HEK293 (cell line): ENCODE results near the gene CLIC4.

Experiments used
- SETDB1 ChIP-seq: IDR thresholded peaks from one replicate; pipeline ENCODE4 v1.6.1; 2017; ENCODE audit warnings: mild to moderate bottlenecking, low read length, moderate library complexity, mixed read lengths; ENCODE audit not compliant: insufficient read length
- ZNF146 ChIP-seq: fragments of 450-650 bp; formaldehyde crosslinking; IDR thresholded peaks from 2 replicates; pipeline ENCODE4 v1.5.1; 2016; ENCODE audit warnings: missing biosample characterization, missing genetic modification characterization
- ZNF416 ChIP-seq: fragments of 450-650 bp; formaldehyde crosslinking; IDR thresholded peaks from 2 replicates; pipeline ENCODE4 v1.5.1; 2016; ENCODE audit warnings: missing biosample characterization, missing genetic modification characterization
- ZNF707 ChIP-seq: fragments of 450-650 bp; formaldehyde crosslinking; IDR thresholded peaks from 2 replicates; pipeline ENCODE4 v1.5.1; 2016; ENCODE audit warnings: missing biosample characterization, missing genetic modification characterization
- ZNF76 ChIP-seq: fragments of 450-650 bp; formaldehyde crosslinking; IDR thresholded peaks from 2 replicates; pipeline ENCODE4; 2016; ENCODE audit warnings: low read depth, missing biosample characterization, missing genetic modification characterization, borderline replicate concordance
- TF ChIP-seq, protein P1 (sequence below): fragments of 450-650 bp; formaldehyde crosslinking; IDR thresholded peaks from 2 replicates; pipeline ENCODE4 v1.5.1; 2016; ENCODE audit warnings: missing biosample characterization, missing genetic modification characterization
- TF ChIP-seq, protein P2 (sequence below): fragments of 450-650 bp; formaldehyde crosslinking; IDR thresholded peaks from 2 replicates; pipeline ENCODE4 v1.5.1; 2016; ENCODE audit warnings: missing biosample characterization, missing genetic modification characterization, low read depth
- TF ChIP-seq, protein P3 (sequence below): fragments of 450-650 bp; formaldehyde crosslinking; IDR thresholded peaks from 2 replicates; pipeline ENCODE4 v1.5.1; 2017; ENCODE audit warnings: missing biosample characterization, missing genetic modification characterization
- TF ChIP-seq, protein P4 (sequence below): fragments of 450-650 bp; formaldehyde crosslinking; IDR thresholded peaks from 2 replicates; pipeline ENCODE4 v1.5.1; 2016; ENCODE audit warnings: missing biosample characterization, missing genetic modification characterization
- TF ChIP-seq, protein P5 (sequence below): fragments of 450-650 bp; formaldehyde crosslinking; IDR thresholded peaks from 2 replicates; pipeline ENCODE4 v1.5.1; 2016; ENCODE audit warnings: missing biosample characterization, missing genetic modification characterization, borderline replicate concordance

DNA sequence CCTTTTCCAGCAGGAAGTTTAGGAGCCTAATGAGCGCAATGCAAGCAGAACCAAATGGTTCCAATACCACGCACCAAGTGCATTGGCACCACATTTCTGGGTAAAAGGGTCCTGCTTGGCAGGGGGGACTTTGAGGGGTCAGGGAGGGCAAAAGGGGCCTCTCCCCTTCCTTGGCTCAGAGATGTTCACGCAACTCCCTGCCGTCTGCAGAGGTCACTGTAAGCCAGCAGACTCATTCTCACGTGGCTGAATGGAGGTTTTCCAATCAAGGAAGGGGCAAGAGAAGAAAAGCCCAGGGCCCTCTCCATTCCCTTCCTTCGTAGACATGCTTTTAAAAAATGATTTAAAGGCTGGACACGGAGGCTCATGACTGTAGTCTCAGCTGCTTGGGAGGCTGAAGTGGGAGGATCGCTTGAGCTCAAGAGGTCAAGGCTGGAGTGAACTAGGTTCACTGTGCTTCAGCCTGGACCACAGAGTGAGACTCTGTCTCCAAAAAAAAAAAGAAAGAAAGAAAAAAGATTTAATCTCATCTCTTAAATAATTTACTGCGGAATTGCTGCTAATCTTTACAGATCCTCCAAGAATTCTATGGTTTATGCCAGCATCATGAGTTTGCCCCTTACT is 104.5 kb downstream of the CLIC4 start:
- TF ChIP-seq, protein P1, sequence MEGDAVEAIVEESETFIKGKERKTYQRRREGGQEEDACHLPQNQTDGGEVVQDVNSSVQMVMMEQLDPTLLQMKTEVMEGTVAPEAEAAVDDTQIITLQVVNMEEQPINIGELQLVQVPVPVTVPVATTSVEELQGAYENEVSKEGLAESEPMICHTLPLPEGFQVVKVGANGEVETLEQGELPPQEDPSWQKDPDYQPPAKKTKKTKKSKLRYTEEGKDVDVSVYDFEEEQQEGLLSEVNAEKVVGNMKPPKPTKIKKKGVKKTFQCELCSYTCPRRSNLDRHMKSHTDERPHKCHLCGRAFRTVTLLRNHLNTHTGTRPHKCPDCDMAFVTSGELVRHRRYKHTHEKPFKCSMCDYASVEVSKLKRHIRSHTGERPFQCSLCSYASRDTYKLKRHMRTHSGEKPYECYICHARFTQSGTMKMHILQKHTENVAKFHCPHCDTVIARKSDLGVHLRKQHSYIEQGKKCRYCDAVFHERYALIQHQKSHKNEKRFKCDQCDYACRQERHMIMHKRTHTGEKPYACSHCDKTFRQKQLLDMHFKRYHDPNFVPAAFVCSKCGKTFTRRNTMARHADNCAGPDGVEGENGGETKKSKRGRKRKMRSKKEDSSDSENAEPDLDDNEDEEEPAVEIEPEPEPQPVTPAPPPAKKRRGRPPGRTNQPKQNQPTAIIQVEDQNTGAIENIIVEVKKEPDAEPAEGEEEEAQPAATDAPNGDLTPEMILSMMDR (tag by site-specific recombination): peak; percentile 55; the same call in 1 of the 2 replicates
- TF ChIP-seq, protein P2, sequence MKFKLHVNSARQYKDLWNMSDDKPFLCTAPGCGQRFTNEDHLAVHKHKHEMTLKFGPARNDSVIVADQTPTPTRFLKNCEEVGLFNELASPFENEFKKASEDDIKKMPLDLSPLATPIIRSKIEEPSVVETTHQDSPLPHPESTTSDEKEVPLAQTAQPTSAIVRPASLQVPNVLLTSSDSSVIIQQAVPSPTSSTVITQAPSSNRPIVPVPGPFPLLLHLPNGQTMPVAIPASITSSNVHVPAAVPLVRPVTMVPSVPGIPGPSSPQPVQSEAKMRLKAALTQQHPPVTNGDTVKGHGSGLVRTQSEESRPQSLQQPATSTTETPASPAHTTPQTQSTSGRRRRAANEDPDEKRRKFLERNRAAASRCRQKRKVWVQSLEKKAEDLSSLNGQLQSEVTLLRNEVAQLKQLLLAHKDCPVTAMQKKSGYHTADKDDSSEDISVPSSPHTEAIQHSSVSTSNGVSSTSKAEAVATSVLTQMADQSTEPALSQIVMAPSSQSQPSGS (tag by site-specific recombination): no peak
- TF ChIP-seq, protein P3, sequence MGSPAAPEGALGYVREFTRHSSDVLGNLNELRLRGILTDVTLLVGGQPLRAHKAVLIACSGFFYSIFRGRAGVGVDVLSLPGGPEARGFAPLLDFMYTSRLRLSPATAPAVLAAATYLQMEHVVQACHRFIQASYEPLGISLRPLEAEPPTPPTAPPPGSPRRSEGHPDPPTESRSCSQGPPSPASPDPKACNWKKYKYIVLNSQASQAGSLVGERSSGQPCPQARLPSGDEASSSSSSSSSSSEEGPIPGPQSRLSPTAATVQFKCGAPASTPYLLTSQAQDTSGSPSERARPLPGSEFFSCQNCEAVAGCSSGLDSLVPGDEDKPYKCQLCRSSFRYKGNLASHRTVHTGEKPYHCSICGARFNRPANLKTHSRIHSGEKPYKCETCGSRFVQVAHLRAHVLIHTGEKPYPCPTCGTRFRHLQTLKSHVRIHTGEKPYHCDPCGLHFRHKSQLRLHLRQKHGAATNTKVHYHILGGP: no peak
- TF ChIP-seq SETDB1: no peak
- no peak for TF ChIP-seq ZNF146
- no peak for TF ChIP-seq ZNF416 (tag by site-specific recombination)
- TF ChIP-seq ZNF707 (tag by site-specific recombination): no peak
- TF ChIP-seq ZNF76 (tag by site-specific recombination): no peak
- TF ChIP-seq, protein P4, sequence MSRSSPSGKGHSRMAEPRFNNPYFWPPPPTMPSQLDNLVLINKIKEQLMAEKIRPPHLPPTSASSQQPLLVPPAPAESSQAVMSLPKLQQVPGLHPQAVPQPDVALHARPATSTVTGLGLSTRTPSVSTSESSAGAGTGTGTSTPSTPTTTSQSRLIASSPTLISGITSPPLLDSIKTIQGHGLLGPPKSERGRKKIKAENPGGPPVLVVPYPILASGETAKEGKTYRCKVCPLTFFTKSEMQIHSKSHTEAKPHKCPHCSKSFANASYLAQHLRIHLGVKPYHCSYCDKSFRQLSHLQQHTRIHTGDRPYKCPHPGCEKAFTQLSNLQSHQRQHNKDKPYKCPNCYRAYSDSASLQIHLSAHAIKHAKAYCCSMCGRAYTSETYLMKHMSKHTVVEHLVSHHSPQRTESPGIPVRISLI: no peak
- TF ChIP-seq, protein P5, sequence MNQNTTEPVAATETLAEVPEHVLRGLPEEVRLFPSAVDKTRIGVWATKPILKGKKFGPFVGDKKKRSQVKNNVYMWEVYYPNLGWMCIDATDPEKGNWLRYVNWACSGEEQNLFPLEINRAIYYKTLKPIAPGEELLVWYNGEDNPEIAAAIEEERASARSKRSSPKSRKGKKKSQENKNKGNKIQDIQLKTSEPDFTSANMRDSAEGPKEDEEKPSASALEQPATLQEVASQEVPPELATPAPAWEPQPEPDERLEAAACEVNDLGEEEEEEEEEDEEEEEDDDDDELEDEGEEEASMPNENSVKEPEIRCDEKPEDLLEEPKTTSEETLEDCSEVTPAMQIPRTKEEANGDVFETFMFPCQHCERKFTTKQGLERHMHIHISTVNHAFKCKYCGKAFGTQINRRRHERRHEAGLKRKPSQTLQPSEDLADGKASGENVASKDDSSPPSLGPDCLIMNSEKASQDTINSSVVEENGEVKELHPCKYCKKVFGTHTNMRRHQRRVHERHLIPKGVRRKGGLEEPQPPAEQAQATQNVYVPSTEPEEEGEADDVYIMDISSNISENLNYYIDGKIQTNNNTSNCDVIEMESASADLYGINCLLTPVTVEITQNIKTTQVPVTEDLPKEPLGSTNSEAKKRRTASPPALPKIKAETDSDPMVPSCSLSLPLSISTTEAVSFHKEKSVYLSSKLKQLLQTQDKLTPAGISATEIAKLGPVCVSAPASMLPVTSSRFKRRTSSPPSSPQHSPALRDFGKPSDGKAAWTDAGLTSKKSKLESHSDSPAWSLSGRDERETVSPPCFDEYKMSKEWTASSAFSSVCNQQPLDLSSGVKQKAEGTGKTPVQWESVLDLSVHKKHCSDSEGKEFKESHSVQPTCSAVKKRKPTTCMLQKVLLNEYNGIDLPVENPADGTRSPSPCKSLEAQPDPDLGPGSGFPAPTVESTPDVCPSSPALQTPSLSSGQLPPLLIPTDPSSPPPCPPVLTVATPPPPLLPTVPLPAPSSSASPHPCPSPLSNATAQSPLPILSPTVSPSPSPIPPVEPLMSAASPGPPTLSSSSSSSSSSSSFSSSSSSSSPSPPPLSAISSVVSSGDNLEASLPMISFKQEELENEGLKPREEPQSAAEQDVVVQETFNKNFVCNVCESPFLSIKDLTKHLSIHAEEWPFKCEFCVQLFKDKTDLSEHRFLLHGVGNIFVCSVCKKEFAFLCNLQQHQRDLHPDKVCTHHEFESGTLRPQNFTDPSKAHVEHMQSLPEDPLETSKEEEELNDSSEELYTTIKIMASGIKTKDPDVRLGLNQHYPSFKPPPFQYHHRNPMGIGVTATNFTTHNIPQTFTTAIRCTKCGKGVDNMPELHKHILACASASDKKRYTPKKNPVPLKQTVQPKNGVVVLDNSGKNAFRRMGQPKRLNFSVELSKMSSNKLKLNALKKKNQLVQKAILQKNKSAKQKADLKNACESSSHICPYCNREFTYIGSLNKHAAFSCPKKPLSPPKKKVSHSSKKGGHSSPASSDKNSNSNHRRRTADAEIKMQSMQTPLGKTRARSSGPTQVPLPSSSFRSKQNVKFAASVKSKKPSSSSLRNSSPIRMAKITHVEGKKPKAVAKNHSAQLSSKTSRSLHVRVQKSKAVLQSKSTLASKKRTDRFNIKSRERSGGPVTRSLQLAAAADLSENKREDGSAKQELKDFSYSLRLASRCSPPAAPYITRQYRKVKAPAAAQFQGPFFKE (tag by site-specific recombination): no peak
